Memory B cell (primary cell): ENCODE data around the gene SRRD.
A peak's percentile ranks its signal among the peaks of the same experiment; 100 is the strongest.

Source experiments
- ATAC-seq: fragments of 150-1000 bp; cut with Tn5 transposase; 2 replicates; pipeline ENCODE4 v1.10.0; 2021; ENCODE audit warnings: low read depth, mild to moderate bottlenecking, moderate library complexity
- DNase-seq, 2 donors: peaks; one replicate each; pipeline ENCODE4 v3.0.0; 2022; ENCODE audit warnings: low spot score in 2 of 2
- H3K27ac Mint-ChIP-seq: one replicate; pipeline ENCODE4 v1.8.0; 2022; ENCODE audit warnings: mild to moderate bottlenecking, moderate library complexity, mixed read lengths
- H3K27me3 Mint-ChIP-seq: one replicate; pipeline ENCODE4 v1.8.0; 2022; ENCODE audit warnings: mixed read lengths
- H3K36me3 Mint-ChIP-seq: one replicate; pipeline ENCODE4 v1.8.0; 2022; ENCODE audit warnings: mild to moderate bottlenecking, mixed read lengths
- H3K4me1 Mint-ChIP-seq: one replicate; pipeline ENCODE4 v1.8.0; 2022; ENCODE audit warnings: mixed read lengths
- H3K4me3 Mint-ChIP-seq: one replicate; pipeline ENCODE4 v1.8.0; 2022; ENCODE audit warnings: mild to moderate bottlenecking, moderate library complexity, mixed read lengths
- H3K9me3 Mint-ChIP-seq: one replicate; pipeline ENCODE4 v1.8.0; 2022; ENCODE audit warnings: mixed read lengths

The SRRD gene

DNA sequence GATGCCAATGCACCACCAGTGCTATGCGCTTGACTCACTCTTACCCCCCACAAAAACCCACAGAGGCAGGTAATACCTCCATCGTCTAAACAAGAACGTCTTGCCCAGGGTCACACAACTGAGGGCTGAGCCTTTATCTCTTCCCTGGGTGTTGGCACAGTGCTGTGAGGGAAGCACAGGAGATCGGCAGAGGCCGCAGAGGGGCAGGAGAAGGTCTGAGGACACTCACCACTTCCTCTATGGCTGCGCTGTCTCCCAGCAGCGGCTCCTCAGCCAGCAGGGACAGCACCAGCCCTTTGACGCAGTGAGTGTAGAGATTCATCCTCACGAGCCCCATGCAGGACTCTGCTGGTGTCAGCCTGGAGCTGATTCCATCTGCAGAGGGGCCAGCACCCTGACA is 20.0 kb upstream of the SRRD start:
- Mint-ChIP-seq H3K27me3 (no peaks in the 10 kb centered on the region), H3K9me3 (no peaks in the 10 kb centered on the region), H3K36me3 (peaks cover 32% of the 10 kb centered on the region), H3K4me1 (peaks cover 2% of the 10 kb centered on the region), H3K4me3 (no peak overlapping the region), H3K27ac (no peak overlapping the region)
- no peak for ATAC-seq
- no peak for DNase-seq

DNA sequence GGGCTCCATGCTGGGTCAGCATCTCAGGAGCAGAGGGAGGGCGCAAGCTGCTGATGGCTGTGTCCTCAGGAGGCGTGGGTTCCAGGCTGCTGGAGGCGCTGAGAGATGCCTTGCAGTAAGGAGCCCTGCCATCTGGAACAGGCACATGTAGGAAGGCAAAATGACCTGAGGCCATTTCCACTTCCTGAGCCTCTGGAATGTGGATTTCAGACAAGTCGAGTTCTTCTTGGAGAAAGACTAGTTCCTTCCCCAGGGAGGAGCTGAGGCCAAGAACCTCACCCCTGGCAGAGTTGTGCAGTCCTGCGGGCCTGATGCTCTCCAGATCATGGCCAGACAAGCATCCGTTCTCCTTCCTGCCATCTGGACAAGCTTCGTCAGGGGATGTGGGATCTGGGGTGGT is 19.4 kb upstream of the SRRD start:
- no peak for ATAC-seq
- H3K36me3 Mint-ChIP-seq: peaks cover 37% of the 10 kb centered on the region
- peaks cover 2% of the 10 kb centered on the region for H3K4me1 Mint-ChIP-seq
- no peak for DNase-seq
- H3K4me3 Mint-ChIP-seq: no peak overlapping the region
- H3K27ac Mint-ChIP-seq: no peak overlapping the region
- H3K27me3 Mint-ChIP-seq: no peaks in the 10 kb centered on the region
- H3K9me3 Mint-ChIP-seq: no peaks in the 10 kb centered on the region

DNA sequence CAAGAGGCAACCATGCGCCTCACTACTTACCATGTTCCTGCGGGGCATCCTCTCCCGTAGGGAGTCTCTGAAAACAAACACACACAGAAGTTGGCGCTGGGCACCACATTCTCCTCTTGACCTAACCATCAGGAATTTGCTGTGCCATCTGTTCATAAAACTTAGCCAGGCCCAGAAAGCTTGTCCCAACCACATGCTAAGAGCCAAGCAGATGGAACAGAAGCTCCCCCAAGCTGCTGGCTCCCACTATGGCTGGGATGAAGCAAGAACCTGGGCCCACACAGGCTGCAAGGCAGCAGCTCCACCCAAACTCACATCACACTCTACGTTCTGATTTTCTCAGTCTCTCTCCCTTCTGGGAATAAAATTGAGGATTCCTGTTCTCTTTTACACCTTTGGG is 17.5 kb upstream of the SRRD start:
- no peaks in the 10 kb centered on the region for H3K9me3 Mint-ChIP-seq
- H3K27me3 Mint-ChIP-seq: no peaks in the 10 kb centered on the region
- peaks cover 37% of the 10 kb centered on the region for H3K36me3 Mint-ChIP-seq
- no peak overlapping the region for H3K27ac Mint-ChIP-seq
- ATAC-seq (no peak), DNase-seq (no peak)
- H3K4me1 Mint-ChIP-seq: peaks cover 2% of the 10 kb centered on the region
- no peak overlapping the region for H3K4me3 Mint-ChIP-seq

DNA sequence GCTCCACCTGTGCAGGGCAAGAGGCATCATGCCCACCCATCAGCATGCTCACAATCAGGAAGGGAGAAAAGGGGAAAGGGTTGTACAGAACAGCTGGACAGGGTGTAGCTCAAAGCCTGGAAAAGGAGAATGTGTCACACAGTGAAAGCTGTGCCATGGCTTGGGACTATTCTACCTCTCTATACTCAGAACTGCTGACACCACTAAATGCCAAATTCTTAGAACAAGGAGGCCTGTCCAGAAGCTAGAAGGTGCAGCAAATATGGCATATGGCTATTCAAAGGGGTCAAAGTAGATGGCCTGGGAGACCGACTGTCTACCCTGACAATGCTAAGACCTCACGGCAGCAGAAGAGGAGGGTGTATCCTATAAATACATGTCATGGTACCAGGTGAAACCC is 12.9 kb upstream of the SRRD start:
- no peak overlapping the region for H3K4me3 Mint-ChIP-seq
- no peak overlapping the region for H3K27ac Mint-ChIP-seq
- peaks cover 33% of the 10 kb centered on the region for H3K36me3 Mint-ChIP-seq
- no peaks in the 10 kb centered on the region for H3K27me3 Mint-ChIP-seq
- ATAC-seq (no peak), DNase-seq (no peak)
- peaks cover 3% of the 10 kb centered on the region for H3K4me1 Mint-ChIP-seq
- no peaks in the 10 kb centered on the region for H3K9me3 Mint-ChIP-seq

DNA sequence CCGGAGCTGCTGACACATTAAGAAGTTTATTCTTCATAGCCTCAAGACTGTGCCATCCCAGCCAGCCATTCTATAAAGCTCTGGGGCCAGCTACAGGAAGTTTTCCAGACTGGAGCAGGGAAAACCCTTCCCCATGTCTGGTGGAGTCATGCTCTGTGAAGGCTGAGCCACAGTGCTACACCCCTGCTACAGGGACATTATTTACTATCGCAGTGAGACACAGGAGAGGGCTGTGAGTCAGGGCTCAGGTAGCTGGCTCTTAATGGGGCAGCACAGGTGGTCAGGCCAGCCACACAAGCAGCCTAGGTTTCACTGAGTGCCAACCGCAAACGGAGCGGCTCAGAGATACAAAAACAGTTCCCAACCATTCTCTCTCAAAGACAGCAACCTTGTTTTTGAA is 12.2 kb upstream of the SRRD start:
- Mint-ChIP-seq H3K9me3 (no peaks in the 10 kb centered on the region), H3K27ac (no peak overlapping the region), H3K4me3 (no peak overlapping the region), H3K36me3 (peaks cover 31% of the 10 kb centered on the region), H3K4me1 (peaks cover 3% of the 10 kb centered on the region), H3K27me3 (no peaks in the 10 kb centered on the region)
- no peak for ATAC-seq
- DNase-seq: no peak

DNA sequence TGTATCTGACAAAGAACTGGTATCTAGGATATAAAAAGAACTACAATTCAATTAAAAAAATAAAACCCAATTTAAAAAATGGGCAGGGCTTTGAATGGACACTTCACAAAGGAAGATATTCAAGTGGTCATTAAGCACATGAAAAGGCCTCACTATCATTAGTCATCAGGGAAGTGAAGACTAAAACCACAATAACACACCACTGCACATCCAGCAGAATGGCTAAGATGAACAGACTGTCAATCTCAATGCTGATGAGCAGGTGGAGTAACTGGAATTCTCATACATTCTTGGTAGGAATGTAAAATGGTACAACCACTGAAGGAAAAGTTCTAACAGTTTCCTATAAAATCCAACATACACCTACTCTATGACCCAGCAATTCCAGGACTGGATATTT is 9.0 kb upstream of the SRRD start:
- Mint-ChIP-seq H3K4me3 (no peak overlapping the region), H3K4me1 (peaks cover 17% of the 10 kb centered on the region), H3K36me3 (peaks cover 29% of the 10 kb centered on the region), H3K9me3 (no peaks in the 10 kb centered on the region), H3K27me3 (no peaks in the 10 kb centered on the region), H3K27ac (no peak overlapping the region)
- no peak for DNase-seq
- no peak for ATAC-seq

DNA sequence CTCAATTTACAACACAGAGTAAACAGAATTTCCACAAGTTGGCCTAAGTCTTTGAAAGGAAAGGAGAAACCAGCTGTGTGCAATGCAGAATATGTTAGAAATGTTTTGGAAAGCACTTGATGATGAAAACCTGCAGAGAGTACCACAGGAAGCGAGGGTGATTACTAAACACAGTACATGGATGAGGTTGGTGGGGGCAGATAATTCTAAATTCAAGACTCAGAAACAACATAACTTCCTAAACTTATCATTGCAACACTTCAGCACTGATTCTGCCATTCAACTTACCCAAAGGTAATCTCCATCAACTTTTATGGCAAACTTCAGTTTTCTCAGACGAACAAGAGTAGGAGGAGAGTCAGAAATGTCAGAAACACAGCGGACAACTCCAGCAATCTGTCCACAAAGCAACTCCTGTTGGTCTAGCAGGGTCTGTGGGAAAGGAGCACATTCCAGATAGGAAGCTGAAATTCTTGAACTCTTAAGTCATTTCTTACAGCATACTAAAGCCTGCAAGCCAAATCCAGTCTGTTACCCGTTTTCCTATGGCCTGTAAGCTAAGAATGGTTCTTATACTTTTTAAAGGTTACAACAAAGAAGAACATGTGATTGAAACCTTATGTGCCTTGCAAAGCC is 6.9 kb upstream of the SRRD start:
- H3K27ac Mint-ChIP-seq: no peak overlapping the region

DNA sequence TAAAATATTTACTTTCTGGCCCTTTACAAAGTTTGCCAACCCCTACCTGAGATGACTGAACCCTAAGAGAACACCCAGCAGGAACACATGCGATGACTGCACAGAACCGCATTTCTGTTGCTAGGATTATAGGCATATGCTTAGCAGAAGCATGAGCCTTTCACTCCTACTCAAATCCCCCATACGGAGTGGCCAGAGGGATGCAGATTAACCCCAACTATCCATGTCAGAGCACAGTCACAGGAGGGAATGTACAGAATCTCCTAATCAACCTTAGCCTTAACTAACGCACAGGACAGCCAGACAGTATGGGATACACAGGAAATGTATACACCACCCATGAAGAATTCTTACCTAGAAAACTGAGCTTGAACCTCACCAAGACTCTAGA is 6.3 kb upstream of the SRRD start:
- Mint-ChIP-seq H3K9me3 (no peaks in the 10 kb centered on the region), H3K36me3 (peaks cover 30% of the 10 kb centered on the region), H3K27me3 (no peaks in the 10 kb centered on the region), H3K4me3 (no peak overlapping the region), H3K4me1 (peaks cover 38% of the 10 kb centered on the region), H3K27ac (peak overlapping the region; percentile 46)
- ATAC-seq (no peak), DNase-seq (no peak)

More for the DNA sequence above, 6.9 kb upstream of the SRRD start:
- Mint-ChIP-seq H3K4me3 (no peak overlapping the region), H3K36me3 (peaks cover 30% of the 10 kb centered on the region), H3K9me3 (no peaks in the 10 kb centered on the region), H3K4me1 (peaks cover 33% of the 10 kb centered on the region), H3K27me3 (no peaks in the 10 kb centered on the region)
- DNase-seq (no peak), ATAC-seq (no peak)

DNA sequence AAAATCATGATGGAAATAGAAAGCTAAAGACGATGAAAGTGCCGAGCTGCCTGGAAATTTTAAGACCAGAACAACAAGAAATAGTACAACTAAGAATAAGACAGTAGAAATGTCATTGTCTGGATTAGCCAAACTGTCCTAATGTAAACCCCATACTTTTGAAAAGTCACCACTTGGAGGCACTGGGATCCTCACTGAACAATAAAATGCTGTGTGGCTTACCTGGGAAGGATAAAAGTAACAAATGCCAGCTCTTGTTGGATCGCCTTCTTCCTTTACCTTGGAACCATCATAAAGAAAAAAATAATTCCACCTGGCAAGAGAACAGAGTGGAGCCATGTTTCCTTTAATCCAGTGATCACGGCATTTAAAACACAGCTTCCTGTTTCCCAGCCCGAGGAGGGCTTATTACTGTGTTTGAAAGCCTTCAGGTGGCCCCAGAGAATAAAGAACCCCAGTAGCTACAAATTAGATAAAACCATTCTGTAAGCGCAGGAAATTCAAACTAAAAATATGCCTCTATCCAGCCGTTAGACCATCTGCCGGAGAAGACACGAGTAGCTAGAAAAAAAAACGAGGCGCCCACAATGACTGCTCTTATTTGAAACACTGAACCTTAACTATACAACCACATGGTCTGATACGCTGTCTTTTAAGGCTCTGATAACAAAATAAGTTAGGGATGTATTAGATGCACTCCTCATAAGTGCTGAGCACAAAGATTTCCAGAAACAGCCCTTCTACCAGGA is 4.5 kb upstream of the SRRD start:
- peaks cover 48% of the 10 kb centered on the region for H3K4me1 Mint-ChIP-seq

DNA sequence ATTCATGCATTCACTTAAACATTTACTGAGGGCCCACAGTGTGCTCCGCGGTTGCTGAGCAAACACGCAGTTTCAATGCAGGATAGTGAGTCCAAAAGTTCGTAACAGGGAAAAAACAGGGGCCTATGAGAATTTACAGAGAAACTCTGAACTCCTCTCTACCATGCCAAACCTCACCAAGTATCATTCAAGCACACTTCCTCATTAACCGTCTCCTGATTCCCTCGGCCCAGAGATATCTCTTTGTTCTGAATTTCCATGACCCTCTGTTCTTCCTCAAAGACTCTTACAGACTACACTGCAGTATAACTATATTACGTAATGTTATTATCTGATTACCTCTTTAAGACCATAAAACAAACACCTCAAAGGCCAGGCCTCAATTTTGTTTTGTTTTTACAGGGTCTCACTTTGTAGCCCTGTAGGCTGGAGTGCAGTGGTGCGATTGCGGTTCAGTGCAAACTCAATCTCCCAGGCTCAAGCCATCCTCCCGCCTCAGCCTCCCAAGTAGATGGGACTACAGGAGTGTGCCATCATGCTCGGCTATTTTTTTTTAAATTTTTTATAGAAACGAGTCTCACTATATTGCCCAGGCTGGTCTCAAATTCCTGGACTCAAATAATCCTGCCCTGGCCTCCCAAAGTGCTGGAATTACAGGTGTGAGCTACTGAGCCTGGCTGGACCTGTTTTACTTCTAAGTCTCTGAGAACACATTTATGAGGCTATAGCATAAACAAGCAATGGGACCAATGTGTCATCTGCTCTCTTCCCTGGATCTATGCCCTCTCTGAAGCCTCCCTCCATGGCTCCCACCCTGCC is 3.7 kb upstream of the SRRD start:
- Mint-ChIP-seq H3K36me3 (peaks cover 20% of the 10 kb centered on the region), H3K9me3 (no peaks in the 10 kb centered on the region), H3K27me3 (no peaks in the 10 kb centered on the region), H3K4me3 (peak overlapping the region; percentile 76), H3K4me1 (peaks cover 53% of the 10 kb centered on the region), H3K27ac (peak overlapping the region; percentile 99)
- ATAC-seq: peak; percentile 7
- DNase-seq: no peak

More for the DNA sequence above, 4.5 kb upstream of the SRRD start:
- H3K27ac Mint-ChIP-seq: peak overlapping the region; percentile 99
- ATAC-seq: no peak
- peak overlapping the region; percentile 76 for H3K4me3 Mint-ChIP-seq
- H3K27me3 Mint-ChIP-seq: no peaks in the 10 kb centered on the region
- H3K9me3 Mint-ChIP-seq: no peaks in the 10 kb centered on the region
- peaks cover 22% of the 10 kb centered on the region for H3K36me3 Mint-ChIP-seq
- DNase-seq: no peak

DNA sequence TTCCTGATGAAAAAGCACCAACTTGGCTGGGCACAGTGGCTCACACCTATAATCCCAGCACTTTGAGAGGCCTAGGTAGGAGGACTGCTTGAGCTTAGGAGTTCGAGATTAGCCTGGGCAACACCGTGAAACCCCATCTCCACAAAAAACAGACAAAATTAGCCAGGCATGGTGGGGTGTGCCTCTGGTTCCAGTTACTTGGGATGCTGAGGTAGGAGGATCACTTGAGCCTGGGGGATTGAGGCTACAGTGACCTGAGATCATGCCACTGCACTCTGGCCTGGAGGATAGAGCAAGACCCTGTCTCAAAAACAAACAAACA is 3.1 kb upstream of the SRRD start:
- peak overlapping the region; percentile 65 for H3K4me3 Mint-ChIP-seq
- no peak for ATAC-seq
- no peaks in the 10 kb centered on the region for H3K27me3 Mint-ChIP-seq
- H3K27ac Mint-ChIP-seq: peak overlapping the region; percentile 99
- no peak for DNase-seq
- H3K4me1 Mint-ChIP-seq: peaks cover 59% of the 10 kb centered on the region
- H3K9me3 Mint-ChIP-seq: no peaks in the 10 kb centered on the region
- H3K36me3 Mint-ChIP-seq: peaks cover 19% of the 10 kb centered on the region

DNA sequence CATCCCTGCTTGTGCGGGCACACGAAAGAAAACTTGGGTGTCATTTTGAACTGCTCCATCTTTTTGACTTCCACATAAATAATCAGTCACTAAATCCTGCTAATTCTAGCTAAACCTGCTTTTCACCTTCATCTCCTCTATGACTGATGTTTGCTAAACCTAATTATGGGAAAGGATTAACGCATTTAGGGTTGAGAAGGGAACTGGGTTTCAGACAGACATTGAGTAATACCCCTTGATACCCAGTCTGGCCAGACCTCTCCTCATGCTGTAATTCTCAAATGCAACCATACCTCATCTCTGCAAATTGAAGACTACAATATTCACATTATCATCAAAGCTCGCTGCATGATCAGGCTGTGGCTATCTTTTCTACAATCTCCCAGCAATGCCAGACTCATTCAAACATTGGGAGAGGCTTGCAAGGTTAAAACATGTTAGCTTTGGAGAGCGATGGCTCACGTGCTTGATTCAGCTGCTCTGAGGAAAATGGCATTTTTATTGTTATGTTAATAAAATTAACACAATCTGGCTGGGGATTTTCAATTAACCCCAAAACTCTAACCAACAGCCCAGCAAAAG is 2.5 kb upstream of the SRRD start:
- Mint-ChIP-seq H3K27me3 (no peaks in the 10 kb centered on the region), H3K4me3 (peak overlapping the region; percentile 65), H3K27ac (peak overlapping the region; percentile 99), H3K4me1 (peaks cover 62% of the 10 kb centered on the region), H3K36me3 (peaks cover 19% of the 10 kb centered on the region), H3K9me3 (no peaks in the 10 kb centered on the region)
- DNase-seq (no peak), ATAC-seq (no peak)

DNA sequence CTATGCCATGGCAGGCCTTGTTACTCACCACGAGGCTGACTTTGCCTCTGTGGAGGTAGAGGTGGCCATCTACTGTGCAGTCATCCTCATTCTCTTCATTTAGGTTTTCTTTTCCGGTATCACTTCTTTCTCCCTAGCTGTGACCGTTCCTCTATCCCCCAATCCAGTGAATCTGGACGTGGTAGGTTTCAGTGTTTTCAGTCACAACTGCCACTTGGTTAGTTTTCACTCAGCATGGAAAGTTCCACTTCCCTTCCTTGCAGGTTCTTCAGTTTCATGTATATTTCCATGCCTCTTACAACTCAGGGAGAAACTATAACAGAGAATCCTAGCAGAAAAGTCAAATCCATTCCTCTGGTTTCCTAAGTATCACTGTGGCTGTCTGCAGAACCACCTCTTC is 2.0 kb upstream of the SRRD start:
- peaks cover 16% of the 10 kb centered on the region for H3K36me3 Mint-ChIP-seq
- no peak for ATAC-seq

DNA sequence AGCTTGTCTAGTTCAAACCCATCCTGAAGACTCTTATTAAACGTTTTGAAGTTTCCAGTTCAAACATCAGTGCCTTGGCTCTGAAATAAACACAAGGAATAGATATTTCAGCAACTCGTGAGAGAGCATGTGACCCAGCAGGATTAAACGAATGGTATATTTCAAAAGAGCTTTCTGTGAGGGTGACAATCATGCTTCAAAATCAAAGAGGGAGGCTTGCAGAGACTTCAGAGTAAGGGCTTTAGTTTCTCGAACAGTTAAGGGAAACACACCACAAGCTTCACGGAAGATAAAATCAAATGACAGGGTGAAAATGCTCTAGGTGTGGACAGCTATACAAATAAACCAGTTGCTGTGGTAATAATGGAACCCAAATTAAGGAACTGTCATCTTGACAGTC is 1.5 kb upstream of the SRRD start:
- no peak for ATAC-seq
- Mint-ChIP-seq H3K36me3 (peaks cover 13% of the 10 kb centered on the region), H3K27me3 (no peaks in the 10 kb centered on the region)

More for the DNA sequence above, 2.0 kb upstream of the SRRD start:
- Mint-ChIP-seq H3K9me3 (no peaks in the 10 kb centered on the region), H3K27me3 (no peaks in the 10 kb centered on the region), H3K4me1 (peaks cover 64% of the 10 kb centered on the region), H3K4me3 (peak overlapping the region; percentile 91), H3K27ac (peak overlapping the region; percentile 99)
- no peak for DNase-seq

More for the DNA sequence above, 1.5 kb upstream of the SRRD start:
- peaks cover 64% of the 10 kb centered on the region for H3K4me1 Mint-ChIP-seq
- H3K4me3 Mint-ChIP-seq: peak overlapping the region; percentile 91
- H3K9me3 Mint-ChIP-seq: no peaks in the 10 kb centered on the region
- H3K27ac Mint-ChIP-seq: peak overlapping the region; percentile 99
- no peak for DNase-seq
